Stimulated activated naive CD4-positive, alpha-beta T cell treated with Interleukin-2 at 50 U/mL for 16 hours (primary cell): ENCODE data around the gene RIPOR3.
"Not testable (repeated sequence)": the region's sequence is repeated elsewhere in the genome, so short reads cannot be mapped to it uniquely, and the experiment has no call there.

Source experiments
- DNase-seq: peaks from one replicate; lab custom pipeline; 2025; lab: John Stamatoyannopoulos, UW

Gene RIPOR3

GRCh38 chr20:50574586-50574985 lies 116.8 kb downstream of the RIPOR3 start:
- no peak for DNase-seq

GRCh38 chr20:50574108-50574507 lies 117.2 kb downstream of the RIPOR3 start:
- DNase-seq: no peak

- DNase-seq: no peak
Measured at GRCh38 chr20:50572938-50573777, 118.2 kb downstream of the RIPOR3 start.

GRCh38 chr20:50571466-50571865 lies 119.9 kb downstream of the RIPOR3 start:
- DNase-seq: no peak

- DNase-seq: peak; percentile 30
Measured at GRCh38 chr20:50569864-50570836, 121.2 kb downstream of the RIPOR3 start.

GRCh38 chr20:50569487-50569863 lies 121.9 kb downstream of the RIPOR3 start:
- DNase-seq: not testable (repeated sequence)

GRCh38 chr20:50568549-50568942 lies 122.8 kb downstream of the RIPOR3 start:
- no peak for DNase-seq

- no peak for DNase-seq
Measured at GRCh38 chr20:50567860-50568548, 123.3 kb downstream of the RIPOR3 start.

GRCh38 chr20:50565871-50566270 lies 125.5 kb downstream of the RIPOR3 start:
- no peak for DNase-seq

- no peak for DNase-seq
Measured at GRCh38 chr20:50565383-50565782, 126.0 kb downstream of the RIPOR3 start.

GRCh38 chr20:50563133-50563944 lies 128.0 kb downstream of the RIPOR3 start:
- peak; percentile 5 for DNase-seq

GRCh38 chr20:50562262-50562701 lies 129.1 kb downstream of the RIPOR3 start:
- DNase-seq: no peak

- DNase-seq: peak; percentile 74
Measured at GRCh38 chr20:50561379-50562078, 129.8 kb downstream of the RIPOR3 start.

- peak; percentile 10 for DNase-seq
Measured at GRCh38 chr20:50560867-50561266, 130.5 kb downstream of the RIPOR3 start.

- DNase-seq: no peak
Measured at GRCh38 chr20:50559856-50560638, 131.3 kb downstream of the RIPOR3 start.

- no peak for DNase-seq
Measured at GRCh38 chr20:50559149-50559548, 132.2 kb downstream of the RIPOR3 start.

GRCh38 chr20:50558483-50558925 lies 132.8 kb downstream of the RIPOR3 start:
- no peak for DNase-seq

GRCh38 chr20:50557549-50558134 lies 133.7 kb downstream of the RIPOR3 start:
- DNase-seq: no peak

GRCh38 chr20:50555662-50556061 lies 135.7 kb downstream of the RIPOR3 start:
- no peak for DNase-seq
